Raji (cell line): ENCODE results near the gene F13A1.

Experiments used
- POLR2A ChIP-seq: IDR thresholded peaks from 2 replicates; pipeline ENCODE4 v1.6.1; 2011; ENCODE audit warnings: low read depth, low read length, control low read depth; ENCODE audit not compliant: insufficient read depth

Gene F13A1

DNA sequence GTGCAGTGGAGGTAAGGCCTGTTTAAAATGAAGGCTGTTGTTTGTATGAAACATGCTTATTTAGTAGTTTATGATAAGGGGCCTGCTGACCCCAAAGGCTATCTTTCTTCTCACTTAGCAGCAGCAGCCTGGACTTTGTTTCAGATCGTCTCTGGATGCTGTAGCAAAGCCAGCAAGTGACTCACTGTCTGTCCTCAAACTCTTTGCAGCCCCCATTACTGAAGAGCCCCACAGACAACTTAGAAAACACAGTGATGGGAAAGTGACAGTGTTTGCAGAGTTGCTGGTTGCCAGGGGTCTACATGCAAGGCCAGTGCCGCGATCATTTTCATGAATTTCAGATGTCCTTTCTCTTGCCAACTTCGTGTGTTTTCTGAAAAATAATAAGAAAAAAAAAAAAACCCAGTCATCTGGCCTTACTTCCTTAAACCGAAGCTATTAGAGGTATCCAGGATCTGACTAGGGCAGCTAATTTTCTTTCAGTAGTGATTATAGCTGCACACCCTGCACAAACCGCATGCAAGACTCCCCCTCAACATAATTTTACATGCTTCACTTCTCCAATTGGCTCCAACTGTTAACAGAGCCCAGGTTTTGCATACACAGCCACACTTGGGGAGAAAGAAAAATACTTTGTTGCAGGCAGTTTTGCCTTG is 11.6 kb upstream of the F13A1 start:
- TF ChIP-seq POLR2A: no peak

DNA sequence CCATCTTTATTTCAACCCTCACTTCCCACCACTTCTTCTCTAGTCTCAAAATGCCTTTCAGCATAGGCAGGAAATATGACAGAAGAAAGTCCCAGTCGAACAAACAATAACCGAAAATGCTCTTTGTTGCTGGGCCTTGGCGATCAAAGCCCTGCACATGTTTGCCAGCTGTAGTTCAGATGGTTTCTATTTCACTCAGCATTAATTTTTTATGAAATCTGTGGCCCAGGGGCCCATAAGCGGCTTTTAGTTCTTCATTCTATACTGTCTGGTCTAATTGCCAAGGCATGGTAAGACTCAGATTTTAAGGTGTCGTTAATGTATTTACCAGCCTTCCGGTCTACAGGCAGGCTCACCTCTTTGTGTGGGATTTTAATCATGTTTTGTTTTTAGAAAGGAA is 10.9 kb upstream of the F13A1 start:
- no peak for TF ChIP-seq POLR2A

DNA sequence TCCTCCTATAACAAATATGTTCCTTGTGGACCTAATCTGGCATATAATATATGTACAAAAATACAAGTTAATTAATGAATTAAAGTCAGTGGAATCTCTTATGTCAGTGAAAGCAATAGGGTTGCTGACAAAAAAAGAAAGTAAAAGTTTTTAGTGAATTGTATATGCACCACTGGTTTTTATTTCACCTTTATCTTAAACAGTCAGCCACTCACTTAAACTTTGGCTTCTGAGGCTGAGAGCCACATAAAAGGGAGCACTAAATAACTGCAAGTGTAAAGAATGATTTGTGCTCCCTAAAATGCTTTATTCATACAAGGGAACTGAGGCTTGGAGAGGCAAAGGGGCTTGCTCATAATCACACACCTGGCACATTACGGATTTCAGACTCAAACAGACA is 9.9 kb upstream of the F13A1 start:
- no peak for TF ChIP-seq POLR2A

DNA sequence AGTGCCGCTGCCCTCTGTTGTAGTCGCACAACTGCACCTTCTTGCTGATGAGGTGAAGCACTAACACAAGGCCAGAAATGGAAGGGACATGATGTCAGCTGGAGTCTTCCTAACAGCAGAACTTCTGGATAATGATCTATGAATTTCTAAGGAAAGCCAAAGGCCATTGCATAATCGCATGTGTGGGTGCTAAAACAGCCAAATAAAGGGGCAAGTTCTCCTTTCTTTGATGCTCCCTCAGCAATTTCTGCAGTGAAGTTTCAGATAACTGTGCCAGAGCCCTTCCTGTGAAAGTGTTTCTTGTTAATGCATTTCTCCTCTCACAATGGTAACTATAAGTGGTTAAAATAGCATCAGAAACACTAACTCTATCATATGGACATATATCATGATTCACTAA is 8.0 kb upstream of the F13A1 start:
- no peak for TF ChIP-seq POLR2A

DNA sequence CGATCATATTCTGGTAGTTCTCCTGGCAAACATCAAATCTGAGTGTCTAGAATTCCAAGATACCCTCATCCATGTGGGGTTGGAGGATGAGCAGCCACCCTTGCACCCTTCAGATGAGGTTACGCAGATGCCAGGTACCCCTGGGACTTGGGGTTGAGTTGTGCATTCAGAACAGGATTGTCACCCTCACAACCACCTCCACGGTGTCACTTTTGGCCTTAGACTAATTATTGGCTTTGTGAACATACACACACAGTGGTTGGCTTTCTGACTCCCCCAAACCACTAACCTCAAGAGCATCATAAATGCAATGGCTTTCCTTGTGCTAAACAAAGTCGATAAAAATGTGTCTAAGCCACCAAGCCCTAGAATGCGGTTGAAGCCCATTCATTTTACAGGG is 2.9 kb upstream of the F13A1 start:
- no peak for TF ChIP-seq POLR2A

DNA sequence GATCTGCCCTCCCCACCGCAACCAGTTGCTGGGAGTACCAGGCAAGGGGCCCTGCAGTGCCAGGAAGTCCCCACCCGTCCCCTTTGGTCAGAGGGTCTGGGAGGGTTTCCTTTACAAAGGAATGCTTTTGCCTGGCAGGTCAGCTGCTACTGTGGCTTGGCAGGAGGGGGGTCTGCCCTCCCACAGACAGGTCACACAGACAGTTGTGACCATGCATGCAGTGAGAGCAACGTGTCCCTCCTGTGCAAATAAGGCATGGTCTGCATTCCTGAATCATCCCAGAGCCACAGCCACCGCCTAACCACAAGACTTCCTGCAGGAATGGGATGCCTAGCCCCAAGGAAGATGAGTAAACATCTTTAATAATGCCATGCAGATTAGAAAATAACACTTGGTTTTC is 439 bp upstream of the F13A1 start:
- TF ChIP-seq POLR2A: no peak

DNA sequence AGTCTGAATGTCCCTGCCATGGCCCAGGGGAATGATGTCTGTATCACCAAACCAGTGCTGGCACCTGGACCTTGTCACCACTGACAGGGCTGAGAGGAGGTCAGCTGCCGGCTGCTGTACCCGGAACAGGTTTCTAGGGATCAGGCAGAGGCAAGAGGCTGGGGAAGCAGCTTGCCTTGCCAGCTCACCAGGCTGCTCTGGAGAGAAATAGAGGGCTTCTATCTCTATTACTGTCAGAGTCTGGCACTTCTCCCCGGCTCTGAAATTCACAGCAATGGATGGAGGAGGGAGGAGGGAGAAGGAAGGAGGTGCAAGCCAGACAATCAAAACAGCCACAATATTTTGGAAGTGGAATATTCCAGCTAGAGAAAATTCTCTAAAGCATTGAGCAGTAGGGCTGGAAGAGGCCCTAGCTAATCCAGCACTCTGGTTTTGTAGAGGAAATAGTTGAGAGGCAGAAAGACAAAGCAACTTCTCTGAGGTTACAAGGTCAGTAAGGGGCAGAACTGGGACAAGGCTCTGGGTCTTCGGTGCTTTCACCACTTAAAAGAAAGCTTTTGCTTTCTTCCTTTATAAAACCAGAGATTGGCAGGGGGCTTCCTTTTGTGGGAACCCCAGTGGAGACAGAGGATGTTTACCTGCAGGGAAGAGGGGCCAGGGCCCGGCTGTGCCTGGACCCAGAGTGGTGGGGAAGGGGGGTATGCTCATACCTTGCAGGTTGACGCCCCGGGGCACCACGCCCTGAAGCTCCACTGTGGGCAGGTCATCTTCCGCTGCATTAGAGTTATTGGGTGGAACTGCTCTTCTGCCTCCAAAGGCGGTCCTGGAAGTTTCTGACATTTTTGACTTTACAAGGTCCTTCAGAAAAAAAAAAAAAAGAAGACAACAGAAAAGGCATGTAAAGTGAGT is 2.4 kb downstream of the F13A1 start:
- TF ChIP-seq POLR2A: no peak

DNA sequence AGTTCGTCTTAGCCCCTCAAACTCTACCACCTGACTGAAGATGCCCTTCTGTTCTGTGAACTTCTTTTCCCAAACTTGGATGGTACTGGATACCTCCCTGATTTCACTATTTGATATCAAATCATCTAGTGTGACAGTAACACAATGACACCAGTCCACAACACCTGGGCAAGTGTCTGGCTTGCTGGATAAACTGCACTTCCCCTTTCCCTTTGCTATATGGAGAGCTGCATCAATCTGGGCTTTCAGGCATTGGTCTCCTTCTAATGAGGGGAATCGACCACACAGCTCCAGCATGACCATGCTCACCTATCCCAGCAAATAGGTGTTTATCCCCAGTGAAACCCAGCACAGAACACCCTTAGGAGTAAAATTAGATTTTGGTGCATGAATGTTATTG is 3.1 kb downstream of the F13A1 start:
- TF ChIP-seq POLR2A: no peak

DNA sequence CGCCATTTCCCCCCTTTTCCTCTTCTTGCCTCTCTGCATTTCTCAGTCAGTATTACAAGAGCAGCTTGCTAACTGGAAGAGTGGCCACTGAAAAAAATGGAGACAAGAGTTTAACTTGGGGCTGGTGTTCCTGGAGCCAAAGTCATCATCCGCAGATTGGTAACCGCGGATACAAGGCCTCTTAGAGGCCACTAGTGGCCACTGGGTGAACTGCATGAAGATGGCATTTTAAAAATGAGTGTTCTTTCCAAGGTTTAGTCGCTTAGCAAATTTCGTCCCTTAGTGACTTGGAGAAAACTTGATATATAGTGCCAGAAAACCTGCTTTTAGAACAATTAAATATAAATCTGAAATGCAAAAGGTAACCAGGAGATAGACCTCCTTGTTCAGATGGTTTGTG is 4.8 kb downstream of the F13A1 start:
- TF ChIP-seq POLR2A: no peak

DNA sequence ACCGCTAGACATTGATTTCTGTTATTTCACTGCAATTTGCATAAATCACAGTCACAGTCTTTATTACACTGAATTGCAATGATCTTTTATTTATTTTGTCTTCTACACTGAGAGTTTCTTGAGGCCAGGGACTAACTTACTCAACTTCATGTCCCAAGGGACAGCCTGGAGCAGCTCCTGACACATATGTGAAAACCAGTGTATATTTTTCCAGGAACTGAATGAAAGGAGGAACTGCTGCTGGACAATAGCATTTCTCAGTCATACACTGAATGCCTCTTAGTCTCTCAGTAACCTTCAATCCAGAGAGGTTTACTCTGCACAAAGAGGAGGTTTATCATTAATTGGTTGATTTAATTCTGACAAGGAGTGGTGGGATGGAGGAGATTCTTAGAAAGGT is 5.9 kb downstream of the F13A1 start:
- TF ChIP-seq POLR2A: no peak

DNA sequence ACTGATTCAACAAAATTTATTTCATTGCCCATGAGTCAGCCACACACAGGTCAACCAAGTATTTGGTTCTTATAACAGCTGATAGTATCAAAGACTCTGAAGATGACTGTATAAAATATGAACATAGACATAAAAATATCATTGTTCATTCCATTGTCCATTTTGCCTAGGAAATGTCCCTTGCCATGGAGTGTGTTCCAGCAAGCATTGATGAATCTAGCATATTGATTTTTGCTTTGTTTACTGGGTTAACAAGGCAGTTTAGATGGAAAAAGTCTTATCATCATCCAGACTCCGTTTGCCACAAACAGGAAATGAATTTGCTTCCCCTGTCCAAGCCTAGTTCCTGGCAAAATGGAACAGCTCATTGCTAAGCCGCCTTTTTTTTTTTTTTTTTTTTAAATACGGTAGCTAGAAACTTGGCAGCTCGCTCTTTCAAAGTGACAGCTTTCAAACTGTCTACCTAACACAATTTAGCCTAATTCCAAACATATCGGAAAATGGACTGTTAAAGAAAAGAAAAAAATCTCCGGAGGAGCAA is 7.5 kb downstream of the F13A1 start:
- TF ChIP-seq POLR2A: no peak

DNA sequence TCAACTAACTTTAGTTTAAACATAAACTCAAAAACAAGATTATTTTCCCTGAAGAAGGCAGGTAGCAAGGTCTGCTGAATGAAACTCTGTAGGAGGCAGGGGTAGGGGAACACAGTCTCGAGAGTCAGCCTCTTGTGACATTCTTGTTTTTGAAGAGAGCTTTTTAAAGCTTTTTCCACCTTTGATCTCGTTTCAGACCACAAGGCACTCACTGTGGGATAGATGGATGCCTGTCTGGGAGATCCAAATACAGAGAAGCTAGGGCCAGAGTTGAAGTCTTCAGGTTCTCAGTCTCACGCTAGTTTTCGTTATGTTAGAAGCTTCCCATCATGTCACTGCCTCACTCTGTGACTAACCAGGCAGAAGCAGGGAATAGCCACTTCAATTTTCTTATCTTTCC is 14.9 kb downstream of the F13A1 start:
- TF ChIP-seq POLR2A: no peak

DNA sequence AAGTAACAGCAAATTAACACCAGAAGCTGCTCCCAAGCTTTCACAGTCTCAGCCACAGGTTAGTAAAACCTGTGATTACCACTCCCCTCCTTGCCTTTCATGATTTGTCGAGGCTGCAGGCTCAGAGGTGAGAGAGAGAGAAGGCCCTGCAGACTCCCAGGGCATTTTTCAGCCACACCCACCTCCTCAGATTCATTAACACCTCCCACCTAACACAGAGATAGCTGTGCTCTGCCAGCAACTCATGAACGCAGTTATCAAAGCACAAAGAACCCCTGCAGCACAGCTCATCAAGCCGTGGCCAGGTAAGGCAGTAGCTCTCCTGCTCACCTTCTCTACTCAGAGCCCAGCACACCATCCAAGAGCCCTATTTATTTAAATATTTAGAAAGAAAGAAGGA is 27.1 kb downstream of the F13A1 start:
- no peak for TF ChIP-seq POLR2A

DNA sequence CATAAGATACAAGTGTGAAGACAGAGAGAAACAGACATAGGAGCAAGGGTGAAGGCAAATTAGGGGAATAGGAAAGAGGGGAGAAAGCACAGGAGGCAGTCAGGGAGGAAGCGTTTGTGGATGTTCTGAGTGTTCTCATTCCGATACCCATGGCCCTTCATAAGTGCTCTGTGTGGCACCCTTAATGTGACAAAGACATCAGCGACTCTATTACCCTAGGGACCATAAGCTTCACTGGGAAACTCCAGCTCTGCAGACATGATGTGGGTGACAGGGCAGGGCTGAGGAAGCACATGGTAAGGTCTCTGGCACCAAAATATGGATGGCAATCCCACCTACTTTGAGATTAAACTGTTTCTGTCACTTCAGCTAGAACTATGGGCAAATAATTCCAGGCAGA is 33.0 kb downstream of the F13A1 start:
- no peak for TF ChIP-seq POLR2A

DNA sequence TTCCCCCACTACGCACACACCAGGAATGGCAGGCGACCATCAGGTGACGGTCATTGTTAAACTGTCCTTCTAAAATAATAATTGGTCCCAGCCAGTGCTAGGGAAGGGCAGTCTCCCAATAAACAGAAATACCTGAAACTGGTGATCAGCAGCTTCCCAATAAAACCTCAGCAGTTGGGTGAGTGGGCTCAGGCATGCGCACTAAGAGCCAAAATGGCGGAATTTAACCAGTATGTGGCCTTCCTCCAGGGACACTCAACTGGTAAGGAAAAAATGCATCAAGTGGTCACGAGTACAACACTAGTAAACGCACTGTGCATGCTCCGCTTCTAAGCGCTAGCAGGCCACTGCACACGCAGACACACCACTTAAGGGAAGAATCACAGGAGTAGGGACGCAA is 34.8 kb downstream of the F13A1 start:
- TF ChIP-seq POLR2A: no peak

DNA sequence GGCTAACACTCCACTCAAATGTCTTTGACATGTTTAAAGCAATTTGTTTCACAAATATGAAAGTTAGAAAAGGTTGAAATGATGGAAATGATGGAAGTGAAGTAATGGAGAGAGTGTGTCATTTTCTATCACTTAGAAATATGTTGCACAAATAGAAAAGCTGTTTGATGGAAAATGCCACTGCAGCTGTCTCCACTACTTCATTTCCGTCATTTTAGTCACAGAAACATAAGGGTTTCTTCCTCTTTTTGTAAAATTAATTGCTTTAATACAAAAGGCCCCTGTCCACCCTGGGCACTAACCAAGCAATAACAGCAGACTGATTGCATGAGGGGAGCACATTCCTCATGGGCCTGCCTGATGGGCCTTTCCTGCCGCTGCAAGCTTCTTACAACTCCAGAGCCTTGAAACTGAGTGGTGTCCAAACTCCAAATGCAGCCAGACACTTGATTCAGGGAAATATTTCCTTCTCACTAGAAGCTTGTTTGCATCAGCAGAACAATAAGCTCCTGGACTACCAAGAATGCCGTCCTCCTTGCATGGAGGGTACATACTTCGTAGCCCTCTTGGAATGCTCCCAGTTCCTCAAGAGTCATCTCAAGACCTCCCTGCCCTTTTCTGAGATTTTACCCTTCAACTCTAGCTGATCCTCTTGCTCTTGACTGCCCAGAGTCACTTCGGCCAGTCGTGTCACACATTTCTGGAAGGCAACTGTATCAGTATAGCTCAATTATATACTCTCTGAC is 36.1 kb downstream of the F13A1 start:
- no peak for TF ChIP-seq POLR2A

DNA sequence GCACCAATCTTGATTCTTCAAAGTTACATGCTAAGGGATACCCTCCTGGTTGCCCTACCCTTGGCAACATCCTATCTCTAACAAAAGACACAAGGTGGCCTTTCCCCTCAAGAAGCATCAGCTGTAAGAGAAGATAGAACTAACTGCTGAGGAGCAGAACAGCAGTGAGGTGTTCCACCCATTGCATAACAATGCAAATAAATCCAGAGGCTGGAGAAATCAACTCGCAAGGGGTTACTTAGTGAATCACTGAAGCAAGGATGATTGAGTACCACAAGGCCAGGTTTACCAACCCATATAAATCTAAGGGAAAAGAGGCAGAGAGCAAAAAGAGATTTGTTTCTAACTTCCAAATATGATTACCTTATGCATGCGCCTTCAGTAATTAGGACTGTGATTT is 36.7 kb downstream of the F13A1 start:
- no peak for TF ChIP-seq POLR2A
